Panc1 (cell line): ENCODE measurements around the gene EIPR1. TPM values are rescaled to one million over a fixed set of nuclear protein-coding genes. Genes with fewer than 3 reads are reported as not detected.

Experiments used
- ATAC-seq: fragments of 200-7000 bp; cut with Tn5 transposase; 2 replicates; pipeline ENCODE4 v1.9.1; 2020; ENCODE audit warnings: mild to moderate bottlenecking, moderate library complexity
- BruUV-seq: library from RNA; stranded (reverse); fragments of 400-500 nt; replicated peaks from 2 replicates; lab custom pipeline; 2021; lab: Mats Ljungman, UMichigan
- CTCF ChIA-PET: fragments of 300-600 bp; sonication (Branson Sonifier 250); formaldehyde crosslinking; loops from one replicate; lab custom pipeline; 2022; ENCODE audit warnings: antibody characterized with exemption; lab: Charles Lee
- POLR2A ChIA-PET: fragments of 300-600 bp; sonication (Branson Sonifier 250); formaldehyde crosslinking; loops from one replicate; lab custom pipeline; 2022; ENCODE audit warnings: antibody characterized with exemption; lab: Charles Lee
- DNase-seq: peaks from one replicate; pipeline ENCODE4 v3.0.0-alpha.2; 2010; ENCODE audit warnings: low read depth, low spot score
- H3K27ac ChIP-seq: 2 replicates; pipeline ENCODE4 v1.5.1; 2011; ENCODE audit warnings: mild to moderate bottlenecking, low read length, inconsistent platforms
- H3K27me3 ChIP-seq: fragments of 200-500 bp; sonication (Bioruptor generic); 2 replicates; pipeline ENCODE4 v1.6.0; 2014; ENCODE audit warnings: low read length, inconsistent platforms; ENCODE audit not compliant: control insufficient read depth, insufficient read depth
- H3K36me3 ChIP-seq: fragments of 200-500 bp; sonication (Bioruptor generic); 2 replicates; pipeline ENCODE4 v1.5.1; 2014; ENCODE audit warnings: inconsistent platforms, mild to moderate bottlenecking, low read length, moderate library complexity; ENCODE audit not compliant: control insufficient read depth, insufficient read depth
- H3K4me1 ChIP-seq: 2 replicates; pipeline ENCODE4 v1.5.1; 2011; ENCODE audit warnings: inconsistent platforms, mild to moderate bottlenecking, low read length, moderate library complexity; ENCODE audit not compliant: control insufficient read depth, insufficient read depth
- H3K4me3 ChIP-seq, 2 experiments: 2 replicates each; pipeline ENCODE4 v1.5.1; 2011 to 2012; ENCODE audit warnings: low read depth in 2 of 2, low read length in 2 of 2, mild to moderate bottlenecking in 2 of 2, inconsistent platforms in 1 of 2, moderate library complexity in 1 of 2
- H3K9me3 ChIP-seq: fragments of 200-500 bp; sonication (Bioruptor generic); 2 replicates; pipeline ENCODE4 v1.5.1; 2014; ENCODE audit warnings: low read depth, mild to moderate bottlenecking, inconsistent platforms, low read length, moderate library complexity; ENCODE audit not compliant: control insufficient read depth, insufficient read depth
- POLR2AphosphoS5 ChIP-seq: IDR thresholded peaks from 2 replicates; pipeline ENCODE4 v1.6.1; 2012; ENCODE audit warnings: mild to moderate bottlenecking, low read depth, low read length, moderate library complexity
- SIN3A ChIP-seq: IDR thresholded peaks from 2 replicates; pipeline ENCODE4 v1.6.1; 2012; ENCODE audit warnings: low read depth, mild to moderate bottlenecking, low read length, moderate library complexity, borderline replicate concordance; ENCODE audit not compliant: insufficient read depth
- TCF7L2 ChIP-seq: IDR thresholded peaks from 2 replicates; pipeline ENCODE4 v1.6.1; 2011; ENCODE audit warnings: mild to moderate bottlenecking, low read depth, low read length, inconsistent platforms
- in situ Hi-C: cut with HindIII; loops from 2 replicates; pipeline ENCODE4 v1.10.0; 2016; ENCODE audit warnings: low sequenced_read_pairs, low pct_unique_long_range_greater_than_20kb
- intact Hi-C: fragments of 100-400 bp; cut with micrococcal nuclease; formaldehyde crosslinking; loops from one replicate; pipeline ENCODE4 v1.10.0; 2022; ENCODE audit not compliant: unreplicated experiment
- total RNA-seq: library from RNA; stranded (reverse); gene quantifications from one replicate; pipeline ENCODE4 v1.2.1, GENCODE V29; 2021; ENCODE audit not compliant: unreplicated experiment
- TF ChIP-seq, protein P1 (sequence below): fragments of 450-650 bp; IDR thresholded peaks from 2 replicates; pipeline ENCODE4 v1.5.1; 2017; ENCODE audit warnings: mild to moderate bottlenecking
- TF ChIP-seq, protein P2 (sequence below), 2 experiments: IDR thresholded peaks; 2 replicates each; pipeline ENCODE4 v1.6.1; 2011 to 2012; ENCODE audit warnings: low read depth in 2 of 2, control low read depth in 1 of 2, low read length in 1 of 2, mild to moderate bottlenecking in 1 of 2, moderate library complexity in 1 of 2; ENCODE audit not compliant: insufficient read depth in 1 of 2

Gene EIPR1
- total RNA-seq, 1 experiment from 2014 or later: 26.7 TPM

- H3K27ac ChIP-seq: no peak overlapping the region
- ATAC-seq (no peak), DNase-seq (no peak)
- no peak for TF ChIP-seq SIN3A
- no peak for TF ChIP-seq POLR2AphosphoS5
- TF ChIP-seq TCF7L2: no peak
- TF ChIP-seq, protein P1, sequence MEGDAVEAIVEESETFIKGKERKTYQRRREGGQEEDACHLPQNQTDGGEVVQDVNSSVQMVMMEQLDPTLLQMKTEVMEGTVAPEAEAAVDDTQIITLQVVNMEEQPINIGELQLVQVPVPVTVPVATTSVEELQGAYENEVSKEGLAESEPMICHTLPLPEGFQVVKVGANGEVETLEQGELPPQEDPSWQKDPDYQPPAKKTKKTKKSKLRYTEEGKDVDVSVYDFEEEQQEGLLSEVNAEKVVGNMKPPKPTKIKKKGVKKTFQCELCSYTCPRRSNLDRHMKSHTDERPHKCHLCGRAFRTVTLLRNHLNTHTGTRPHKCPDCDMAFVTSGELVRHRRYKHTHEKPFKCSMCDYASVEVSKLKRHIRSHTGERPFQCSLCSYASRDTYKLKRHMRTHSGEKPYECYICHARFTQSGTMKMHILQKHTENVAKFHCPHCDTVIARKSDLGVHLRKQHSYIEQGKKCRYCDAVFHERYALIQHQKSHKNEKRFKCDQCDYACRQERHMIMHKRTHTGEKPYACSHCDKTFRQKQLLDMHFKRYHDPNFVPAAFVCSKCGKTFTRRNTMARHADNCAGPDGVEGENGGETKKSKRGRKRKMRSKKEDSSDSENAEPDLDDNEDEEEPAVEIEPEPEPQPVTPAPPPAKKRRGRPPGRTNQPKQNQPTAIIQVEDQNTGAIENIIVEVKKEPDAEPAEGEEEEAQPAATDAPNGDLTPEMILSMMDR: no peak
- TF ChIP-seq, protein P2, sequence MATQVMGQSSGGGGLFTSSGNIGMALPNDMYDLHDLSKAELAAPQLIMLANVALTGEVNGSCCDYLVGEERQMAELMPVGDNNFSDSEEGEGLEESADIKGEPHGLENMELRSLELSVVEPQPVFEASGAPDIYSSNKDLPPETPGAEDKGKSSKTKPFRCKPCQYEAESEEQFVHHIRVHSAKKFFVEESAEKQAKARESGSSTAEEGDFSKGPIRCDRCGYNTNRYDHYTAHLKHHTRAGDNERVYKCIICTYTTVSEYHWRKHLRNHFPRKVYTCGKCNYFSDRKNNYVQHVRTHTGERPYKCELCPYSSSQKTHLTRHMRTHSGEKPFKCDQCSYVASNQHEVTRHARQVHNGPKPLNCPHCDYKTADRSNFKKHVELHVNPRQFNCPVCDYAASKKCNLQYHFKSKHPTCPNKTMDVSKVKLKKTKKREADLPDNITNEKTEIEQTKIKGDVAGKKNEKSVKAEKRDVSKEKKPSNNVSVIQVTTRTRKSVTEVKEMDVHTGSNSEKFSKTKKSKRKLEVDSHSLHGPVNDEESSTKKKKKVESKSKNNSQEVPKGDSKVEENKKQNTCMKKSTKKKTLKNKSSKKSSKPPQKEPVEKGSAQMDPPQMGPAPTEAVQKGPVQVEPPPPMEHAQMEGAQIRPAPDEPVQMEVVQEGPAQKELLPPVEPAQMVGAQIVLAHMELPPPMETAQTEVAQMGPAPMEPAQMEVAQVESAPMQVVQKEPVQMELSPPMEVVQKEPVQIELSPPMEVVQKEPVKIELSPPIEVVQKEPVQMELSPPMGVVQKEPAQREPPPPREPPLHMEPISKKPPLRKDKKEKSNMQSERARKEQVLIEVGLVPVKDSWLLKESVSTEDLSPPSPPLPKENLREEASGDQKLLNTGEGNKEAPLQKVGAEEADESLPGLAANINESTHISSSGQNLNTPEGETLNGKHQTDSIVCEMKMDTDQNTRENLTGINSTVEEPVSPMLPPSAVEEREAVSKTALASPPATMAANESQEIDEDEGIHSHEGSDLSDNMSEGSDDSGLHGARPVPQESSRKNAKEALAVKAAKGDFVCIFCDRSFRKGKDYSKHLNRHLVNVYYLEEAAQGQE (IDR thresholded peaks at IDR 0.05; ENCODE audit: insufficient read depth in 1 of 2, low read depth in 2 of 2, low read length in 1 of 2): no peak
- no peaks in the 10 kb centered on the region; the same call in 1 of the 2 replicates for H3K36me3 ChIP-seq
- ChIA-PET CTCF (no interaction called here), POLR2A (no interaction called here)
- no peaks in the 10 kb centered on the region for H3K27me3 ChIP-seq
- in situ Hi-C loops: no loop called here
- no peak overlapping the region for H3K4me3 ChIP-seq
- no peaks in the 10 kb centered on the region for H3K9me3 ChIP-seq
- intact Hi-C loops: no loop called here
- BruUV-seq: no TSS peak
- H3K4me1 ChIP-seq: no peaks in the 10 kb centered on the region
Measured at GRCh38 chr2:3411103-3411502, 33.5 kb upstream of the EIPR1 start.

DNA sequence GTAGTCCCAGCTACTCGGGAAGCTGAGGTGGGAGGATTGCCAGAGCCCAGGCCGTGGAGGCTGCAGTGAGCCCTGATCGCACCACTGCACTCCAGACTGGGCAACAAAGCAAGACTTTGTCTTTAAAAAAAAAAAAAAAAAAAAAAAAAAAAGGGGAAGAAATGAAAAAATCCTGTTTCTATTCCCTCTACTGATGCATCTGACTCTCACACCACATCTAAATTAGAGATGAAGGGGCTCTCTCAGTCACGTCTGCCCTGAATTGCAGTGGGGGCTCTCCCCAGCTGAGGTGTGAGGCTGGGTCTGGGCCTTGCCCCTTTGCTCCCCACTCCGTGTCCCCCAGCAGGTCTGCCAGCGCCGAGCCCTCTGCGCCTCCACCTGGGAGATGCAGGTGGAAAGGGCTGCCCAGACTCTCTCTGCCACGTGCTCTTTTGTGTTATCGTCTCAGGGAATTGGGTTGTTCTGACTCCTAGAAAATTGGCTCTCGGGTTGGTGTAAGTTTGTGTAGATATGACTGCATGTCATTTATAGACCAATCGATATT, 32.1 kb upstream of the EIPR1 start:
- no TSS peak for BruUV-seq
- no peak overlapping the region for H3K27ac ChIP-seq
- H3K9me3 ChIP-seq: no peaks in the 10 kb centered on the region
- ATAC-seq: no peak
- no peaks in the 10 kb centered on the region; the same call in 1 of the 2 replicates for H3K36me3 ChIP-seq
- H3K4me1 ChIP-seq: no peaks in the 10 kb centered on the region
- DNase-seq: no peak
- CTCF ChIA-PET: no interaction called here
- no peak overlapping the region for H3K4me3 ChIP-seq
- POLR2A ChIA-PET: no interaction called here
- in situ Hi-C loops: no loop called here
- no peaks in the 10 kb centered on the region for H3K27me3 ChIP-seq
- intact Hi-C loops: no loop called here
- TF ChIP-seq, protein P2 (IDR thresholded peaks at IDR 0.05; ENCODE audit: insufficient read depth in 1 of 2, low read depth in 2 of 2, low read length in 1 of 2): no peak
- TF ChIP-seq POLR2AphosphoS5 (no peak), SIN3A (no peak), TCF7L2 (no peak)
- TF ChIP-seq, protein P1: no peak
